HepG2 (cell line): Measurements from ENCODE around the gene USH2A.

Experiments
- FOSL1 ChIP-seq: sonication (generic); formaldehyde crosslinking; IDR thresholded peaks from 2 replicates; pipeline ENCODE4 v1.9.0; 2021; ENCODE audit warnings: missing genetic modification reagents, borderline replicate concordance
- TCF7L2 ChIP-seq: IDR thresholded peaks from 2 replicates; pipeline ENCODE4 v1.6.1; 2011; ENCODE audit warnings: mild to moderate bottlenecking, low read depth, low read length, moderate library complexity
- TOE1 ChIP-seq: sonication (generic); formaldehyde crosslinking; IDR thresholded peaks from 2 replicates; pipeline ENCODE4 v1.4.0; 2020; ENCODE audit warnings: mild to moderate bottlenecking, missing genetic modification reagents
- TF ChIP-seq, protein P1 (sequence below): sonication (generic); formaldehyde crosslinking; IDR thresholded peaks from 2 replicates; pipeline ENCODE4 v1.4.0; 2020; ENCODE audit warnings: mild to moderate bottlenecking, missing genetic modification reagents
- TF ChIP-seq, protein P2 (sequence below): sonication (generic); formaldehyde crosslinking; IDR thresholded peaks from 2 replicates; pipeline ENCODE4 v1.5.0; 2020; ENCODE audit warnings: mild to moderate bottlenecking, missing genetic modification reagents, moderate library complexity

DNA sequence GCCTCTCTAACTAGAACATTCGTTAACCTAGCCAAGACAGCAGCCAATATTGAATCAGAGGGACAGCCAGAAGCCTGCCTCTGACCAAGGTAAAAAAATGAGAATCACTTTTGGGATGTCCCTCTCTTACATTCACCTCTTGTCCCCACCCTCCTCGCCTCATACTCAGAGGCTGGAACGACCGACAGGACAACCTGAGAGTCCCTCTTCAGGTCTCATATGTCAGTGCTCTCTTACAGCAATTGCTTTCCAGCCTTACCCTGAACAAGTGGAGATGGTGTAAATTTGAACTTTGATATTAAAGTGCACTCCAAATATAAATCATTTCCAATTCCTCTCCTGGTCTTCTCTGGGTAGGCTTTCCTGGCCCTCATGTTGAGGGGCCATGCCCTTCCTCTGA is 528.6 kb downstream of the USH2A start:
- TF ChIP-seq TOE1 (CRISPR knock-in tag) (no peak), FOSL1 (CRISPR knock-in tag) (no peak), TCF7L2 (no peak)
- TF ChIP-seq, protein P1, sequence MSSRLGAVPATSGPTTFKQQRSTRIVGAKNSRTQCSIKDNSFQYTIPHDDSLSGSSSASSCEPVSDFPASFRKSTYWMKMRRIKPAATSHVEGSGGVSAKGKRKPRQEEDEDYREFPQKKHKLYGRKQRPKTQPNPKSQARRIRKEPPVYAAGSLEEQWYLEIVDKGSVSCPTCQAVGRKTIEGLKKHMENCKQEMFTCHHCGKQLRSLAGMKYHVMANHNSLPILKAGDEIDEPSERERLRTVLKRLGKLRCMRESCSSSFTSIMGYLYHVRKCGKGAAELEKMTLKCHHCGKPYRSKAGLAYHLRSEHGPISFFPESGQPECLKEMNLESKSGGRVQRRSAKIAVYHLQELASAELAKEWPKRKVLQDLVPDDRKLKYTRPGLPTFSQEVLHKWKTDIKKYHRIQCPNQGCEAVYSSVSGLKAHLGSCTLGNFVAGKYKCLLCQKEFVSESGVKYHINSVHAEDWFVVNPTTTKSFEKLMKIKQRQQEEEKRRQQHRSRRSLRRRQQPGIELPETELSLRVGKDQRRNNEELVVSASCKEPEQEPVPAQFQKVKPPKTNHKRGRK: no peak
- TF ChIP-seq, protein P2, sequence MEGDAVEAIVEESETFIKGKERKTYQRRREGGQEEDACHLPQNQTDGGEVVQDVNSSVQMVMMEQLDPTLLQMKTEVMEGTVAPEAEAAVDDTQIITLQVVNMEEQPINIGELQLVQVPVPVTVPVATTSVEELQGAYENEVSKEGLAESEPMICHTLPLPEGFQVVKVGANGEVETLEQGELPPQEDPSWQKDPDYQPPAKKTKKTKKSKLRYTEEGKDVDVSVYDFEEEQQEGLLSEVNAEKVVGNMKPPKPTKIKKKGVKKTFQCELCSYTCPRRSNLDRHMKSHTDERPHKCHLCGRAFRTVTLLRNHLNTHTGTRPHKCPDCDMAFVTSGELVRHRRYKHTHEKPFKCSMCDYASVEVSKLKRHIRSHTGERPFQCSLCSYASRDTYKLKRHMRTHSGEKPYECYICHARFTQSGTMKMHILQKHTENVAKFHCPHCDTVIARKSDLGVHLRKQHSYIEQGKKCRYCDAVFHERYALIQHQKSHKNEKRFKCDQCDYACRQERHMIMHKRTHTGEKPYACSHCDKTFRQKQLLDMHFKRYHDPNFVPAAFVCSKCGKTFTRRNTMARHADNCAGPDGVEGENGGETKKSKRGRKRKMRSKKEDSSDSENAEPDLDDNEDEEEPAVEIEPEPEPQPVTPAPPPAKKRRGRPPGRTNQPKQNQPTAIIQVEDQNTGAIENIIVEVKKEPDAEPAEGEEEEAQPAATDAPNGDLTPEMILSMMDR (CRISPR knock-in tag): no peak
